Kidney (tissue), 14 donors: ENCODE data around the gene CSF2RB. TPM values are rescaled to one million over a fixed set of nuclear protein-coding genes. Genes with fewer than 3 reads are reported as not detected.
A peak's percentile ranks its signal among the peaks of the same experiment; 100 is the strongest.

Experiments
- DNase-seq, 5 donors: peaks; one replicate each; pipeline ENCODE4 v3.0.0-alpha.2; 2013 to 2020
- FAIRE-seq: peaks from 2 replicates; lab custom pipeline; 2012; peaks lifted over from hg19 to GRCh38; lab: Jason Lieb, UNC
- H3K27ac ChIP-seq, 2 donors: one replicate each; pipeline ENCODE4 v1.7.0; 2013; ENCODE audit warnings: low read depth in 2 of 2, low read length in 2 of 2, inconsistent platforms in 1 of 2
- H3K27me3 ChIP-seq: one replicate; pipeline ENCODE4 v1.7.1; 2013; ENCODE audit warnings: low read length, inconsistent platforms; ENCODE audit not compliant: control insufficient read depth, insufficient read depth
- H3K36me3 ChIP-seq, 3 donors: one replicate each; pipeline versions ENCODE4 v1.7.0 to v1.7.1; 2013; ENCODE audit warnings: low read length in 3 of 3, control low read depth in 1 of 3, inconsistent platforms in 1 of 3; ENCODE audit not compliant: insufficient read depth in 3 of 3, control insufficient read depth in 2 of 3
- H3K4me1 ChIP-seq, 3 donors: one replicate each; pipeline versions ENCODE4 v1.7.0 to v1.7.1; 2013; ENCODE audit warnings: low read length in 3 of 3, inconsistent platforms in 1 of 3, low read depth in 1 of 3; ENCODE audit not compliant: control insufficient read depth in 2 of 3, insufficient read depth in 2 of 3
- H3K4me3 ChIP-seq, 3 donors: one replicate each; pipeline versions ENCODE4 v1.7.0 to v1.8.1; 2013; ENCODE audit warnings: low read length in 3 of 3, control low read depth in 1 of 3, inconsistent platforms in 1 of 3
- H3K9ac ChIP-seq, 3 donors: one replicate each; pipeline versions ENCODE4 v1.7.0 to v1.7.1; 2013; ENCODE audit warnings: low read length in 3 of 3, control low read depth in 1 of 3, inconsistent platforms in 1 of 3
- H3K9me3 ChIP-seq, 3 donors: one replicate each; pipeline versions ENCODE4 v1.7.0 to v1.7.1; 2013; ENCODE audit warnings: low read length in 3 of 3, control low read depth in 1 of 3, inconsistent platforms in 1 of 3; ENCODE audit not compliant: control insufficient read depth in 2 of 3, insufficient read depth in 1 of 3
- CTCF ChIP-seq: IDR thresholded peaks from 3 replicates; pipeline ENCODE4 v1.5.1; 2012; ENCODE audit warnings: mild to moderate bottlenecking, moderate library complexity, borderline replicate concordance; ENCODE audit not compliant: insufficient read depth; ENCODE audit errors: extremely low read depth
- intact Hi-C: fragments of 100-400 bp; cut with DNase I; formaldehyde crosslinking; loops from one replicate; pipeline ENCODE4 v1.11.1; 2022
- polyA plus RNA-seq: library from polyadenylated mRNA; stranded (reverse); fragments of 350-450 nt; fragmentation: Illumina TruSeq; extraction: RNeasy Lipid Tissue Mini Kit (QIAGEN cat#74804); gene quantifications from one replicate; pipeline ENCODE4 v1.2.3, GENCODE V29; 2014; ENCODE audit warnings: low read depth, low replicate concordance; ENCODE audit not compliant: insufficient read depth
- total RNA-seq: library from RNA; stranded (reverse); fragmentation: NEBNext Ultra II Directional; extraction: Animal tissue kit (Norgen Biotek cat#: 25700); gene quantifications from one replicate; pipeline ENCODE4 v1.2.1, GENCODE V29; 2021
- donor health status: control.
- donor health status: control.
- donor health status: control.
- donor health status: control.
- donor health status: control.
- donor health status: DM: yes; HTN: yes; CAD: no.
- donor health status: Normal renal cell carcinoma (clear cell type).

The CSF2RB gene
- total and polyA plus RNA-seq, 2 donors from 2014 or later, result 1.0 to 11.4 TPM

GRCh38 chr22:36937319-36938027 is 24.0 kb downstream of the CSF2RB start:
- TF ChIP-seq CTCF, result no peak
- Histone ChIP-seq H3K27ac (no peak overlapping the region), H3K9me3 (no peaks in the 10 kb centered on the region), H3K4me3 (no peak overlapping the region), H3K9ac (no peak overlapping the region), H3K36me3 (no peaks in the 10 kb centered on the region), H3K27me3 (no peaks in the 10 kb centered on the region), H3K4me1 (no peaks in the 10 kb centered on the region)
- intact Hi-C loops, result no loop called here
- FAIRE-seq (no peak), DNase-seq (peak in 1 of 5 donors; percentile 59)

GRCh38 chr22:36938028-36938425 is 24.6 kb downstream of the CSF2RB start:
- H3K27me3 ChIP-seq, result no peaks in the 10 kb centered on the region
- no peaks in the 10 kb centered on the region for H3K36me3 ChIP-seq
- no peak overlapping the region for H3K27ac ChIP-seq
- H3K9ac ChIP-seq, result no peak overlapping the region
- peak in 1 of 5 donors; percentile 72 for DNase-seq
- intact Hi-C loops, result no loop called here
- H3K4me3 ChIP-seq, result no peak overlapping the region
- TF ChIP-seq CTCF, result no peak
- H3K4me1 ChIP-seq, result no peaks in the 10 kb centered on the region
- H3K9me3 ChIP-seq, result no peaks in the 10 kb centered on the region
- no peak for FAIRE-seq

- Histone ChIP-seq H3K4me3 (no peak overlapping the region), H3K36me3 (no peaks in the 10 kb centered on the region), H3K4me1 (no peaks in the 10 kb centered on the region), H3K9me3 (no peaks in the 10 kb centered on the region), H3K27me3 (no peaks in the 10 kb centered on the region), H3K9ac (no peak overlapping the region), H3K27ac (no peak overlapping the region)
- TF ChIP-seq CTCF, result no peak
- FAIRE-seq (no peak), DNase-seq (no peak)
- intact Hi-C loops, result no loop called here
Measured at GRCh38 chr22:36938886-36939285, 25.5 kb downstream of the CSF2RB start.
